MV-4-11 (cell line): ENCODE measurements around the gene HAGH.

ENCODE experiments used
- DNase-seq: peaks from one replicate; lab custom pipeline; 2025; lab: John Stamatoyannopoulos, UW

HAGH gene

GRCh38 chr16:1786242-1787055 lies 40.2 kb downstream of the HAGH start:
- DNase-seq = no peak

GRCh38 chr16:1785846-1786170 lies 40.8 kb downstream of the HAGH start:
- DNase-seq = no peak

- DNase-seq = no peak
Measured at GRCh38 chr16:1784977-1785845, 41.4 kb downstream of the HAGH start.

GRCh38 chr16:1782408-1783264 lies 44.0 kb downstream of the HAGH start, which contains the start of the genes NUBP2 and SPSB3:
Gene NUBP2 (plus strand): TSS chr16:1782960. CDS start chr16:1783021, 61 bp downstream.
Gene SPSB3 (minus strand): TSS chr16:1782571. CDS start chr16:1781483, 1,088 bp downstream.
- DNase-seq = peak; percentile 100

- peak; percentile 26 for DNase-seq
Measured at GRCh38 chr16:1781758-1782407, 44.7 kb downstream of the HAGH start.

- no peak for DNase-seq
Measured at GRCh38 chr16:1781254-1781653, 45.4 kb downstream of the HAGH start.

- DNase-seq = no peak
Measured at GRCh38 chr16:1780677-1781072, 46.0 kb downstream of the HAGH start.

- DNase-seq = no peak
Measured at GRCh38 chr16:1779741-1780676, 46.6 kb downstream of the HAGH start.

- DNase-seq = no peak
Measured at GRCh38 chr16:1779234-1779701, 47.4 kb downstream of the HAGH start.

- DNase-seq = no peak
Measured at GRCh38 chr16:1778200-1779179, 48.1 kb downstream of the HAGH start.

GRCh38 chr16:1777375-1778199 lies 49.0 kb downstream of the HAGH start:
- no peak for DNase-seq

- no peak for DNase-seq
Measured at GRCh38 chr16:1776991-1777374, 49.6 kb downstream of the HAGH start.

GRCh38 chr16:1776672-1776955 lies 50.0 kb downstream of the HAGH start:
- no peak for DNase-seq

- DNase-seq = no peak
Measured at GRCh38 chr16:1775846-1776671, 50.6 kb downstream of the HAGH start.

- DNase-seq = no peak
Measured at GRCh38 chr16:1775006-1775845, 51.4 kb downstream of the HAGH start.

- no peak for DNase-seq
Measured at GRCh38 chr16:1774448-1774780, 52.2 kb downstream of the HAGH start.
